ENCODE results near the gene ZRANB1. TPM values are rescaled to one million over a fixed set of nuclear protein-coding genes. Genes with fewer than 3 reads are reported as not detected.

Gene ZRANB1
- total and polyA plus RNA-seq, 2 experiments from 2014 or later: 4.2 to 26.7 TPM

DNA sequence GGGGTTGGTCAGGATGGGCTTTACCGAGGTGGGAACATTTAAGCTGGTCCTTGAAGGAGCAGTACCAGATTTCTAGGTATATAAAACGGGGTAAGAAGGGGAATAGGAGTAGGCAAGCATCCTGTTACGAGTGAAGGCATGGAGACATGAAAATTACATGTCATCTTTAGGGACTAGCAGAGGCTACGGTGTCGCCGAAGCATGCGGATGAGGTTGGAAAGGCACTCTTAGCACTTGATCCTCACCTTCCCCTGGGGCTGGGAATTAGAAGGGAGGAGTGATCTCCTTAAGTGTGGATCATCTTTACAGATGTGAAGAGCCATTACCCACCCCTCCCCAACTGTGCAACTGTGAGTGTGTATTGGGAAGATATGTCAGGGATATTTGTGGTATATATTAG lies 13.8 kb upstream of the ZRANB1 start:
- peaks cover 40% of the 10 kb centered on the region for H3K36me3 Mint-ChIP-seq (ENCODE audit: low read depth)
- Histone ChIP-seq H3K27ac (ENCODE audit: low read depth) (no peak overlapping the region), H3F3A (replicated peaks; ENCODE audit: low read depth) (no peaks in the 10 kb centered on the region), H3K4me2 (no peak overlapping the region), H3K9me2 (ENCODE audit: insufficient read depth) (no peaks in the 10 kb centered on the region), H4K20me1 (replicated peaks; ENCODE audit: insufficient read depth) (peaks cover 64% of the 10 kb centered on the region), H3K4me3 (no peak overlapping the region), H3K27me3 (ENCODE audit: insufficient read depth) (no peaks in the 10 kb centered on the region), H2AFZ (no peak overlapping the region), H3K4me1 (ENCODE audit: insufficient read depth) (peaks cover 13% of the 10 kb centered on the region), H3K79me2 (replicated peaks; ENCODE audit: insufficient read depth) (peaks cover 99% of the 10 kb centered on the region), H3K36me3 (ENCODE audit: insufficient read depth) (no peaks in the 10 kb centered on the region)
- peaks cover 11% of the 10 kb centered on the region for H3K4me1 Mint-ChIP-seq
- H3K4me3 Mint-ChIP-seq: no peak overlapping the region
- DNase-seq (ENCODE audit: low spot score) (no peak), ATAC-seq (no peak)
- TF ChIP-seq REST (IDR thresholded peaks at IDR 0.05; ENCODE audit: unreplicated experiment) (no peak), EZH2phosphoT487 (IDR thresholded peaks at IDR 0.05; ENCODE audit: unreplicated experiment) (no peak)
- H3K9me3 Mint-ChIP-seq: peaks cover 8% of the 10 kb centered on the region; the same call in 1 of the 3 replicates
- no peak overlapping the region for H3K27ac Mint-ChIP-seq
- H3K27me3 Mint-ChIP-seq (ENCODE audit: insufficient read depth, low read depth, poor library complexity): peaks cover 1% of the 10 kb centered on the region

DNA sequence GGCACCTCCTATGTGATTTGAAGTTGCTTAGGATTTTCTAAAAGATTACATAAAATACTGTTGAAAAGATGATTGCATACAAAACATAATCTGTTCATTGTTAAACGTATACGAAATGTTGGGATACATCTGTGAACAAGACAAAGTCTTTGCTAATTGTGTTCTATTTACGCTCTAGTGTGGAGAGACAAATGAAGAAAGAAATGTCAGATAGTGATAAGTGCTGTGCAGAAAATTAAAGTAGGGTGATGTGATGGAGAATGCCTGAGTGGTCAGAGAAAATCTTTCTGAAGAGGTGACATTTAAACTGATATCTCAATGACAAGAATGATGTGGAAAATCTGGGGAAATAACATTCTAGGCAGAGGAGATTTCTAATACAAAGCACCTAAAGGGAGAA lies 13.4 kb upstream of the ZRANB1 start:
- Histone ChIP-seq H2AFZ (no peak overlapping the region), H3K27me3 (ENCODE audit: insufficient read depth) (no peaks in the 10 kb centered on the region), H3K36me3 (ENCODE audit: insufficient read depth) (no peaks in the 10 kb centered on the region), H3K9me2 (ENCODE audit: insufficient read depth) (no peaks in the 10 kb centered on the region), H3K79me2 (replicated peaks; ENCODE audit: insufficient read depth) (peaks cover 99% of the 10 kb centered on the region), H4K20me1 (replicated peaks; ENCODE audit: insufficient read depth) (peaks cover 62% of the 10 kb centered on the region), H3K4me3 (no peak overlapping the region), H3K27ac (ENCODE audit: low read depth) (no peak overlapping the region), H3K4me1 (ENCODE audit: insufficient read depth) (peaks cover 13% of the 10 kb centered on the region), H3K4me2 (no peak overlapping the region), H3F3A (replicated peaks; ENCODE audit: low read depth) (no peaks in the 10 kb centered on the region)
- DNase-seq (ENCODE audit: low spot score) (no peak), ATAC-seq (no peak)
- Mint-ChIP-seq H3K9me3 (peaks cover 8% of the 10 kb centered on the region; the same call in 1 of the 3 replicates), H3K27me3 (ENCODE audit: insufficient read depth, low read depth, poor library complexity) (peaks cover 1% of the 10 kb centered on the region), H3K36me3 (ENCODE audit: low read depth) (peaks cover 38% of the 10 kb centered on the region), H3K4me3 (no peak overlapping the region), H3K4me1 (peaks cover 11% of the 10 kb centered on the region), H3K27ac (no peak overlapping the region)
- TF ChIP-seq, protein P1, sequence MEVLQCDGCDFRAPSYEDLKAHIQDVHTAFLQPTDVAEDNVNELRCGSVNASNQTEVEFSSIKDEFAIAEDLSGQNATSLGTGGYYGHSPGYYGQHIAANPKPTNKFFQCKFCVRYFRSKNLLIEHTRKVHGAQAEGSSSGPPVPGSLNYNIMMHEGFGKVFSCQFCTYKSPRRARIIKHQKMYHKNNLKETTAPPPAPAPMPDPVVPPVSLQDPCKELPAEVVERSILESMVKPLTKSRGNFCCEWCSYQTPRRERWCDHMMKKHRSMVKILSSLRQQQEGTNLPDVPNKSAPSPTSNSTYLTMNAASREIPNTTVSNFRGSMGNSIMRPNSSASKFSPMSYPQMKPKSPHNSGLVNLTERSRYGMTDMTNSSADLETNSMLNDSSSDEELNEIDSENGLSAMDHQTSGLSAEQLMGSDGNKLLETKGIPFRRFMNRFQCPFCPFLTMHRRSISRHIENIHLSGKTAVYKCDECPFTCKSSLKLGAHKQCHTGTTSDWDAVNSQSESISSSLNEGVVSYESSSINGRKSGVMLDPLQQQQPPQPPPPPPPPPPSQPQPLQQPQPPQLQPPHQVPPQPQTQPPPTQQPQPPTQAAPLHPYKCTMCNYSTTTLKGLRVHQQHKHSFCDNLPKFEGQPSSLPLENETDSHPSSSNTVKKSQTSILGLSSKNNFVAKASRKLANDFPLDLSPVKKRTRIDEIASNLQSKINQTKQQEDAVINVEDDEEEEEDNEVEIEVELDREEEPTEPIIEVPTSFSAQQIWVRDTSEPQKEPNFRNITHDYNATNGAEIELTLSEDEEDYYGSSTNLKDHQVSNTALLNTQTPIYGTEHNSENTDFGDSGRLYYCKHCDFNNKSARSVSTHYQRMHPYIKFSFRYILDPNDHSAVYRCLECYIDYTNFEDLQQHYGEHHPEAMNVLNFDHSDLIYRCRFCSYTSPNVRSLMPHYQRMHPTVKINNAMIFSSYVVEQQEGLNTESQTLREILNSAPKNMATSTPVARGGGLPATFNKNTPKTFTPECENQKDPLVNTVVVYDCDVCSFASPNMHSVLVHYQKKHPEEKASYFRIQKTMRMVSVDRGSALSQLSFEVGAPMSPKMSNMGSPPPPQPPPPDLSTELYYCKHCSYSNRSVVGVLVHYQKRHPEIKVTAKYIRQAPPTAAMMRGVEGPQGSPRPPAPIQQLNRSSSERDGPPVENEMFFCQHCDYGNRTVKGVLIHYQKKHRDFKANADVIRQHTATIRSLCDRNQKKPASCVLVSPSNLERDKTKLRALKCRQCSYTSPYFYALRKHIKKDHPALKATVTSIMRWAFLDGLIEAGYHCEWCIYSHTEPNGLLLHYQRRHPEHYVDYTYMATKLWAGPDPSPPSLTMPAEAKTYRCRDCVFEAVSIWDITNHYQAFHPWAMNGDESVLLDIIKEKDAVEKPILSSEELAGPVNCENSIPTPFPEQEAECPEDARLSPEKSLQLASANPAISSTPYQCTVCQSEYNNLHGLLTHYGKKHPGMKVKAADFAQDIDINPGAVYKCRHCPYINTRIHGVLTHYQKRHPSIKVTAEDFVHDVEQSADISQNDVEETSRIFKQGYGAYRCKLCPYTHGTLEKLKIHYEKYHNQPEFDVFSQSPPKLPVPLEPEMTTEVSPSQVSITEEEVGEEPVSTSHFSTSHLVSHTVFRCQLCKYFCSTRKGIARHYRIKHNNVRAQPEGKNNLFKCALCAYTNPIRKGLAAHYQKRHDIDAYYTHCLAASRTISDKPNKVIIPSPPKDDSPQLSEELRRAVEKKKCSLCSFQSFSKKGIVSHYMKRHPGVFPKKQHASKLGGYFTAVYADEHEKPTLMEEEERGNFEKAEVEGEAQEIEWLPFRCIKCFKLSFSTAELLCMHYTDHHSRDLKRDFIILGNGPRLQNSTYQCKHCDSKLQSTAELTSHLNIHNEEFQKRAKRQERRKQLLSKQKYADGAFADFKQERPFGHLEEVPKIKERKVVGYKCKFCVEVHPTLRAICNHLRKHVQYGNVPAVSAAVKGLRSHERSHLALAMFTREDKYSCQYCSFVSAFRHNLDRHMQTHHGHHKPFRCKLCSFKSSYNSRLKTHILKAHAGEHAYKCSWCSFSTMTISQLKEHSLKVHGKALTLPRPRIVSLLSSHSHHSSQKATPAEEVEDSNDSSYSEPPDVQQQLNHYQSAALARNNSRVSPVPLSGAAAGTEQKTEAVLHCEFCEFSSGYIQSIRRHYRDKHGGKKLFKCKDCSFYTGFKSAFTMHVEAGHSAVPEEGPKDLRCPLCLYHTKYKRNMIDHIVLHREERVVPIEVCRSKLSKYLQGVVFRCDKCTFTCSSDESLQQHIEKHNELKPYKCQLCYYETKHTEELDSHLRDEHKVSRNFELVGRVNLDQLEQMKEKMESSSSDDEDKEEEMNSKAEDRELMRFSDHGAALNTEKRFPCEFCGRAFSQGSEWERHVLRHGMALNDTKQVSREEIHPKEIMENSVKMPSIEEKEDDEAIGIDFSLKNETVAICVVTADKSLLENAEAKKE (CRISPR knock-in tag; IDR thresholded peaks at IDR 0.05): no peak
- TF ChIP-seq ZNF114 (CRISPR knock-in tag; IDR thresholded peaks at IDR 0.05) (no peak), POLR2AphosphoS5 (IDR thresholded peaks at IDR 0.05; ENCODE audit: low read depth) (no peak)
